ENCODE results near the gene TEKT2.

TEKT2 gene

GRCh38 chr1:36094621-36095061 is 10.7 kb downstream of the TEKT2 start:
- H3K4me1 ChIP-seq (ENCODE audit: control insufficient read depth, insufficient read depth, low read length), result peaks cover 12% of the 10 kb centered on the region; the same call in 1 of the 2 replicates
- H3K9ac ChIP-seq (ENCODE audit: low read depth, low read length), result no peak overlapping the region
- H3K27me3 ChIP-seq (ENCODE audit: control insufficient read depth, insufficient read depth, low read length), result no peaks in the 10 kb centered on the region
- peaks cover 59% of the 10 kb centered on the region for H3K36me3 ChIP-seq (ENCODE audit: control insufficient read depth, insufficient read depth, low read length)
- H3K27ac ChIP-seq (ENCODE audit: low read depth, low read length), result no peak overlapping the region
- no peaks in the 10 kb centered on the region for H3K9me3 ChIP-seq (ENCODE audit: control insufficient read depth, insufficient read depth, low read length)
- no peak overlapping the region for H3K4me3 ChIP-seq (ENCODE audit: low read depth, low read length)

- peaks cover 53% of the 10 kb centered on the region for H3K36me3 ChIP-seq (ENCODE audit: control insufficient read depth, insufficient read depth, low read length)
- no peak overlapping the region for H3K4me3 ChIP-seq (ENCODE audit: low read depth, low read length)
Observed at GRCh38 chr1:36095760-36096405, 12.0 kb downstream of the TEKT2 start.

GRCh38 chr1:36096500-36097432 is 12.9 kb downstream of the TEKT2 start:
- Histone ChIP-seq H3K27ac (ENCODE audit: low read depth, low read length) (no peak overlapping the region), H3K4me1 (ENCODE audit: control insufficient read depth, insufficient read depth, low read length) (peaks cover 7% of the 10 kb centered on the region; the same call in 1 of the 2 replicates), H3K9ac (ENCODE audit: low read depth, low read length) (peak overlapping the region; percentile 13; the same call in 1 of the 2 replicates), H3K27me3 (ENCODE audit: control insufficient read depth, insufficient read depth, low read length) (no peaks in the 10 kb centered on the region), H3K36me3 (ENCODE audit: control insufficient read depth, insufficient read depth, low read length) (peaks cover 45% of the 10 kb centered on the region), H3K9me3 (ENCODE audit: control insufficient read depth, insufficient read depth, low read length) (no peaks in the 10 kb centered on the region), H3K4me3 (ENCODE audit: low read depth, low read length) (no peak overlapping the region)

More at GRCh38 chr1:36095760-36096405, 12.0 kb downstream of the TEKT2 start:
- Histone ChIP-seq H3K9me3 (ENCODE audit: control insufficient read depth, insufficient read depth, low read length) (no peaks in the 10 kb centered on the region), H3K27me3 (ENCODE audit: control insufficient read depth, insufficient read depth, low read length) (no peaks in the 10 kb centered on the region), H3K27ac (ENCODE audit: low read depth, low read length) (no peak overlapping the region), H3K9ac (ENCODE audit: low read depth, low read length) (no peak overlapping the region), H3K4me1 (ENCODE audit: control insufficient read depth, insufficient read depth, low read length) (peaks cover 7% of the 10 kb centered on the region; the same call in 1 of the 2 replicates)

- Histone ChIP-seq H3K36me3 (ENCODE audit: control insufficient read depth, insufficient read depth, low read length) (peaks cover 33% of the 10 kb centered on the region), H3K27ac (ENCODE audit: low read depth, low read length) (no peak overlapping the region), H3K9ac (ENCODE audit: low read depth, low read length) (no peak overlapping the region), H3K9me3 (ENCODE audit: control insufficient read depth, insufficient read depth, low read length) (no peaks in the 10 kb centered on the region), H3K27me3 (ENCODE audit: control insufficient read depth, insufficient read depth, low read length) (no peaks in the 10 kb centered on the region), H3K4me3 (ENCODE audit: low read depth, low read length) (no peak overlapping the region), H3K4me1 (ENCODE audit: control insufficient read depth, insufficient read depth, low read length) (peaks cover 7% of the 10 kb centered on the region; the same call in 1 of the 2 replicates)
Observed at GRCh38 chr1:36097693-36098585, 14.0 kb downstream of the TEKT2 start.

- Histone ChIP-seq H3K4me1 (ENCODE audit: control insufficient read depth, insufficient read depth, low read length) (peaks cover 7% of the 10 kb centered on the region; the same call in 1 of the 2 replicates), H3K9ac (ENCODE audit: low read depth, low read length) (no peak overlapping the region), H3K36me3 (ENCODE audit: control insufficient read depth, insufficient read depth, low read length) (peaks cover 24% of the 10 kb centered on the region), H3K27ac (ENCODE audit: low read depth, low read length) (no peak overlapping the region), H3K9me3 (ENCODE audit: control insufficient read depth, insufficient read depth, low read length) (no peaks in the 10 kb centered on the region), H3K4me3 (ENCODE audit: low read depth, low read length) (no peak overlapping the region), H3K27me3 (ENCODE audit: control insufficient read depth, insufficient read depth, low read length) (no peaks in the 10 kb centered on the region)
Observed at GRCh38 chr1:36098650-36099365, 14.9 kb downstream of the TEKT2 start.

- no peak overlapping the region for H3K4me3 ChIP-seq (ENCODE audit: low read depth, low read length)
- peaks cover 14% of the 10 kb centered on the region for H3K36me3 ChIP-seq (ENCODE audit: control insufficient read depth, insufficient read depth, low read length)
- H3K9ac ChIP-seq (ENCODE audit: low read depth, low read length), result no peak overlapping the region
- no peaks in the 10 kb centered on the region for H3K9me3 ChIP-seq (ENCODE audit: control insufficient read depth, insufficient read depth, low read length)
- no peaks in the 10 kb centered on the region for H3K27me3 ChIP-seq (ENCODE audit: control insufficient read depth, insufficient read depth, low read length)
- no peak overlapping the region for H3K27ac ChIP-seq (ENCODE audit: low read depth, low read length)
- H3K4me1 ChIP-seq (ENCODE audit: control insufficient read depth, insufficient read depth, low read length), result peaks cover 7% of the 10 kb centered on the region; the same call in 1 of the 2 replicates
Observed at GRCh38 chr1:36099681-36100341, 15.9 kb downstream of the TEKT2 start.

GRCh38 chr1:36100376-36100775 is 16.5 kb downstream of the TEKT2 start:
- no peaks in the 10 kb centered on the region for H3K27me3 ChIP-seq (ENCODE audit: control insufficient read depth, insufficient read depth, low read length)

GRCh38 chr1:36101546-36101945 is 17.7 kb downstream of the TEKT2 start:
- no peaks in the 10 kb centered on the region for H3K9me3 ChIP-seq (ENCODE audit: control insufficient read depth, insufficient read depth, low read length)

More at GRCh38 chr1:36100376-36100775, 16.5 kb downstream of the TEKT2 start:
- Histone ChIP-seq H3K4me3 (ENCODE audit: low read depth, low read length) (no peak overlapping the region), H3K9me3 (ENCODE audit: control insufficient read depth, insufficient read depth, low read length) (no peaks in the 10 kb centered on the region), H3K9ac (ENCODE audit: low read depth, low read length) (no peak overlapping the region), H3K4me1 (ENCODE audit: control insufficient read depth, insufficient read depth, low read length) (peaks cover 7% of the 10 kb centered on the region; the same call in 1 of the 2 replicates), H3K27ac (ENCODE audit: low read depth, low read length) (no peak overlapping the region), H3K36me3 (ENCODE audit: control insufficient read depth, insufficient read depth, low read length) (peaks cover 8% of the 10 kb centered on the region)

GRCh38 chr1:36106269-36106668 is 22.4 kb downstream of the TEKT2 start:
- no peak overlapping the region for H3K27ac ChIP-seq (ENCODE audit: low read depth, low read length)
- no peak overlapping the region for H3K4me3 ChIP-seq (ENCODE audit: low read depth, low read length)
- no peak overlapping the region for H3K9ac ChIP-seq (ENCODE audit: low read depth, low read length)
- H3K9me3 ChIP-seq (ENCODE audit: control insufficient read depth, insufficient read depth, low read length), result no peaks in the 10 kb centered on the region
- H3K27me3 ChIP-seq (ENCODE audit: control insufficient read depth, insufficient read depth, low read length), result no peaks in the 10 kb centered on the region
- no peaks in the 10 kb centered on the region for H3K4me1 ChIP-seq (ENCODE audit: control insufficient read depth, insufficient read depth, low read length)
- no peaks in the 10 kb centered on the region for H3K36me3 ChIP-seq (ENCODE audit: control insufficient read depth, insufficient read depth, low read length)

More at GRCh38 chr1:36101546-36101945, 17.7 kb downstream of the TEKT2 start:
- Histone ChIP-seq H3K4me3 (ENCODE audit: low read depth, low read length) (no peak overlapping the region), H3K27ac (ENCODE audit: low read depth, low read length) (no peak overlapping the region), H3K4me1 (ENCODE audit: control insufficient read depth, insufficient read depth, low read length) (peaks cover 7% of the 10 kb centered on the region; the same call in 1 of the 2 replicates), H3K36me3 (ENCODE audit: control insufficient read depth, insufficient read depth, low read length) (no peaks in the 10 kb centered on the region), H3K9ac (ENCODE audit: low read depth, low read length) (no peak overlapping the region), H3K27me3 (ENCODE audit: control insufficient read depth, insufficient read depth, low read length) (no peaks in the 10 kb centered on the region)
